Loucy (cell line): ENCODE results near the gene DNAJB6.

Experiments
- EZH2phosphoT487 ChIP-seq: fragments of 200-600 bp; IDR thresholded peaks from 2 replicates; pipeline ENCODE4 v1.6.1; 2018; ENCODE audit warnings: antibody characterized with exemption, mild to moderate bottlenecking, moderate library complexity, borderline replicate concordance
- TF ChIP-seq, protein P1 (sequence below): fragments of 200-600 bp; sonication (generic); conservative IDR thresholded peaks from 2 replicates; pipeline ENCODE4 v1.5.1; 2014; ENCODE audit warnings: mild to moderate bottlenecking, antibody characterized with exemption, low read length

DNA sequence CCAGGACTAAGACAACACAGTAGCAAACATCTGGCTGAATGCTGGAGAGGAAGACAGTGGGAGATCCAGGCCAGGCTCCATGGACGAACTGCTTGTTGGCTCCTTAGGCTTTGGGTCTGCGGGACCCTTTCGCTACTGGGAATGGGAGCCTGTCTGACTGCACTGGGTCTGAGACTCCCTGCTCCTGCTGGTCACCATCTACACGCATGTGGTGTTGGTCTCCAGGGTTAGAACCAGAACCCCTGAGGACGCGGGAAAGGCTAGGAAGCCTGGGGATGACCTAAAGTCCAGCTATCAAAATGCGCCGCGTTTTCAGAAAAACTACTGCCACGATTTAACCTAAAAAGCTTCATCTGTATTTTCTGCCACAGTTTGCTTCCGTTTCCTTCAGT is 817 bp upstream of the DNAJB6 start:
- TF ChIP-seq EZH2phosphoT487: no peak
- TF ChIP-seq, protein P1, sequence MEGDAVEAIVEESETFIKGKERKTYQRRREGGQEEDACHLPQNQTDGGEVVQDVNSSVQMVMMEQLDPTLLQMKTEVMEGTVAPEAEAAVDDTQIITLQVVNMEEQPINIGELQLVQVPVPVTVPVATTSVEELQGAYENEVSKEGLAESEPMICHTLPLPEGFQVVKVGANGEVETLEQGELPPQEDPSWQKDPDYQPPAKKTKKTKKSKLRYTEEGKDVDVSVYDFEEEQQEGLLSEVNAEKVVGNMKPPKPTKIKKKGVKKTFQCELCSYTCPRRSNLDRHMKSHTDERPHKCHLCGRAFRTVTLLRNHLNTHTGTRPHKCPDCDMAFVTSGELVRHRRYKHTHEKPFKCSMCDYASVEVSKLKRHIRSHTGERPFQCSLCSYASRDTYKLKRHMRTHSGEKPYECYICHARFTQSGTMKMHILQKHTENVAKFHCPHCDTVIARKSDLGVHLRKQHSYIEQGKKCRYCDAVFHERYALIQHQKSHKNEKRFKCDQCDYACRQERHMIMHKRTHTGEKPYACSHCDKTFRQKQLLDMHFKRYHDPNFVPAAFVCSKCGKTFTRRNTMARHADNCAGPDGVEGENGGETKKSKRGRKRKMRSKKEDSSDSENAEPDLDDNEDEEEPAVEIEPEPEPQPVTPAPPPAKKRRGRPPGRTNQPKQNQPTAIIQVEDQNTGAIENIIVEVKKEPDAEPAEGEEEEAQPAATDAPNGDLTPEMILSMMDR: no peak
